SU-DHL-6 (cell line): Measurements from ENCODE around the gene PTPN4.

Experiments
- H2AFZ ChIP-seq: fragments of 200-600 bp; sonication (generic); 2 replicates; pipeline ENCODE4 v1.6.1; 2014; ENCODE audit warnings: low read depth, mild to moderate bottlenecking, moderate library complexity, mixed read lengths, antibody characterized with exemption, low read length; ENCODE audit not compliant: severe bottlenecking
- H3F3A ChIP-seq: fragments of 200-600 bp; shearing (Covaris generic); 2 replicates; pipeline ENCODE4 v1.6.0; 2016; ENCODE audit warnings: antibody characterized with exemption, mild to moderate bottlenecking; ENCODE audit not compliant: insufficient read depth
- H3K27ac ChIP-seq: fragments of 200-600 bp; sonication (generic); 2 replicates; pipeline ENCODE4 v1.5.1; 2016; ENCODE audit warnings: low read depth, mild to moderate bottlenecking, low read length, moderate library complexity, mixed read lengths
- H3K27me3 ChIP-seq: fragments of 200-600 bp; sonication (generic), shearing (Covaris generic); 2 replicates; pipeline ENCODE4 v1.6.0; 2014; ENCODE audit warnings: mild to moderate bottlenecking, low read length
- H3K36me3 ChIP-seq: fragments of 200-600 bp; sonication (generic); 2 replicates; pipeline ENCODE4 v1.6.1; 2014; ENCODE audit warnings: mild to moderate bottlenecking, low read length, mixed read lengths
- H3K4me2 ChIP-seq: fragments of 300-600, 200-600 bp; shearing (Covaris generic), sonication (generic); 2 replicates; pipeline ENCODE4 v1.6.0; 2014; ENCODE audit warnings: low read length, low read depth, mild to moderate bottlenecking; ENCODE audit not compliant: poor library complexity, severe bottlenecking
- H3K4me3 ChIP-seq: fragments of 200-600 bp; sonication (generic); 2 replicates; pipeline ENCODE4 v1.5.1; 2014; ENCODE audit warnings: antibody characterized with exemption, low read length, mild to moderate bottlenecking, mixed read lengths; ENCODE audit not compliant: insufficient read depth, poor library complexity, severe bottlenecking
- H3K79me2 ChIP-seq: fragments of 200-600 bp; sonication (generic); 2 replicates; pipeline ENCODE4 v1.6.1; 2014; ENCODE audit warnings: mild to moderate bottlenecking, low read length, moderate library complexity; ENCODE audit not compliant: insufficient read depth
- H3K9ac ChIP-seq: fragments of 200-600 bp; sonication (generic); 2 replicates; pipeline ENCODE4 v1.7.0; 2014; ENCODE audit warnings: mild to moderate bottlenecking, low read length
- H3K9me2 ChIP-seq: fragments of 200-600 bp; sonication (generic); replicated peaks from 2 replicates; pipeline ENCODE4 v1.6.1; 2014; ENCODE audit warnings: low read length; ENCODE audit not compliant: insufficient read depth
- H3K9me3 ChIP-seq: fragments of 200-600 bp; sonication (generic); 2 replicates; pipeline ENCODE4 v1.6.1; 2014; ENCODE audit warnings: low read length, mixed read lengths; ENCODE audit not compliant: insufficient read depth
- H4K20me1 ChIP-seq: fragments of 200-600 bp; sonication (generic); 2 replicates; pipeline ENCODE4 v1.6.1; 2014; ENCODE audit warnings: low read depth, mild to moderate bottlenecking, antibody characterized with exemption, low read length, moderate library complexity, mixed read lengths
- EZH2phosphoT487 ChIP-seq: fragments of 200-600 bp; sonication (generic), shearing (Covaris generic); conservative IDR thresholded peaks from 2 replicates; pipeline ENCODE4 v1.6.1; 2018; ENCODE audit warnings: mild to moderate bottlenecking, antibody characterized with exemption, low read length, moderate library complexity, mixed read lengths
- TF ChIP-seq, protein P1 (sequence below): fragments of 200-600 bp; sonication (generic); IDR thresholded peaks from one replicate; pipeline ENCODE4 v1.5.1; 2017; ENCODE audit warnings: antibody characterized with exemption, mild to moderate bottlenecking, low read length, moderate library complexity; ENCODE audit not compliant: insufficient read depth, poor library complexity, severe bottlenecking

The PTPN4 gene

GRCh38 chr2:119782308-119783027 is 22.7 kb downstream of the PTPN4 start:
- H3K27me3 ChIP-seq = no peaks in the 10 kb centered on the region
- no peaks in the 10 kb centered on the region for H3K9me3 ChIP-seq
- no peaks in the 10 kb centered on the region for H3F3A ChIP-seq
- H3K9ac ChIP-seq = no peak overlapping the region
- H3K36me3 ChIP-seq = no peaks in the 10 kb centered on the region
- no peak overlapping the region for H3K4me2 ChIP-seq
- H3K79me2 ChIP-seq = 0 out of 2 replicates have a peak, but pooled peaks cover 4% of the 10 kb centered on the region
- no peak overlapping the region for H3K4me3 ChIP-seq
- H3K9me2 ChIP-seq = no peaks in the 10 kb centered on the region
- H4K20me1 ChIP-seq = 0 out of 2 replicates have a peak, but pooled peaks cover 4% of the 10 kb centered on the region
- TF ChIP-seq, protein P1, sequence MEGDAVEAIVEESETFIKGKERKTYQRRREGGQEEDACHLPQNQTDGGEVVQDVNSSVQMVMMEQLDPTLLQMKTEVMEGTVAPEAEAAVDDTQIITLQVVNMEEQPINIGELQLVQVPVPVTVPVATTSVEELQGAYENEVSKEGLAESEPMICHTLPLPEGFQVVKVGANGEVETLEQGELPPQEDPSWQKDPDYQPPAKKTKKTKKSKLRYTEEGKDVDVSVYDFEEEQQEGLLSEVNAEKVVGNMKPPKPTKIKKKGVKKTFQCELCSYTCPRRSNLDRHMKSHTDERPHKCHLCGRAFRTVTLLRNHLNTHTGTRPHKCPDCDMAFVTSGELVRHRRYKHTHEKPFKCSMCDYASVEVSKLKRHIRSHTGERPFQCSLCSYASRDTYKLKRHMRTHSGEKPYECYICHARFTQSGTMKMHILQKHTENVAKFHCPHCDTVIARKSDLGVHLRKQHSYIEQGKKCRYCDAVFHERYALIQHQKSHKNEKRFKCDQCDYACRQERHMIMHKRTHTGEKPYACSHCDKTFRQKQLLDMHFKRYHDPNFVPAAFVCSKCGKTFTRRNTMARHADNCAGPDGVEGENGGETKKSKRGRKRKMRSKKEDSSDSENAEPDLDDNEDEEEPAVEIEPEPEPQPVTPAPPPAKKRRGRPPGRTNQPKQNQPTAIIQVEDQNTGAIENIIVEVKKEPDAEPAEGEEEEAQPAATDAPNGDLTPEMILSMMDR = no peak
- no peak for TF ChIP-seq EZH2phosphoT487
- no peak overlapping the region for H2AFZ ChIP-seq
- no peak overlapping the region for H3K27ac ChIP-seq

GRCh38 chr2:119784876-119785275 is 25.2 kb downstream of the PTPN4 start:
- no peak overlapping the region for H3K4me3 ChIP-seq
- TF ChIP-seq, protein P1 = no peak
- no peak for TF ChIP-seq EZH2phosphoT487
- H3K79me2 ChIP-seq = 0 out of 2 replicates have a peak, but pooled peaks cover 4% of the 10 kb centered on the region
- H3K9me2 ChIP-seq = no peaks in the 10 kb centered on the region
- no peaks in the 10 kb centered on the region for H4K20me1 ChIP-seq
- no peak overlapping the region for H3K9ac ChIP-seq
- peaks cover 4% of the 10 kb centered on the region; the same call in 1 of the 2 replicates for H3K9me3 ChIP-seq
- H3F3A ChIP-seq = no peaks in the 10 kb centered on the region
- H3K27me3 ChIP-seq = no peaks in the 10 kb centered on the region
- no peak overlapping the region for H3K27ac ChIP-seq
- no peak overlapping the region for H2AFZ ChIP-seq
- no peak overlapping the region for H3K4me2 ChIP-seq
- no peaks in the 10 kb centered on the region for H3K36me3 ChIP-seq

DNA sequence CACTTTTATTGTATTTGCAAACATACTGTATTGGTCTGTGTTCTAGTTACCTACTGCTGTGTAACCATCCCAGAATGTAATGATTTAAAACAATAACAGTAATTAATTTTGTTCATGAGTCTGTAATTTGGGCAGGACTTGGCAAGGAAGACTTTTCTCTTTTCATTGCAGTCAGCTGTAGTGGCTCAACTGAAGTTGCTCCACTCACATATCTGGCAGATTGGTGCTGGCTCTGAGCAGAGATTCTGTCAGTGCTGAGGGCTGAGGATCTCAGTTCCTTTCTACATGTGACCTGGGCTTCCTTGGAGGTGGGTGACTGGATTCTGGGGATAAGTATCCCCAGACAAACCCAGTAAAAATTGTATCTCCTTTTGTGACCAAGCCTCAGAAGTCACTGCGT is 26.6 kb downstream of the PTPN4 start:
- Histone ChIP-seq H2AFZ (no peak overlapping the region), H4K20me1 (no peaks in the 10 kb centered on the region), H3K9me3 (peaks cover 9% of the 10 kb centered on the region; the same call in 1 of the 2 replicates), H3K79me2 (0 out of 2 replicates have a peak, but pooled peaks cover 4% of the 10 kb centered on the region), H3F3A (no peaks in the 10 kb centered on the region), H3K9me2 (no peaks in the 10 kb centered on the region), H3K36me3 (peaks cover 3% of the 10 kb centered on the region; the same call in 1 of the 2 replicates), H3K27ac (no peak overlapping the region), H3K4me3 (no peak overlapping the region), H3K4me2 (no peak overlapping the region), H3K9ac (no peak overlapping the region), H3K27me3 (no peaks in the 10 kb centered on the region)
- TF ChIP-seq, protein P1 = no peak
- no peak for TF ChIP-seq EZH2phosphoT487
